ENCODE results near the gene ACAA1.

Gene ACAA1

DNA sequence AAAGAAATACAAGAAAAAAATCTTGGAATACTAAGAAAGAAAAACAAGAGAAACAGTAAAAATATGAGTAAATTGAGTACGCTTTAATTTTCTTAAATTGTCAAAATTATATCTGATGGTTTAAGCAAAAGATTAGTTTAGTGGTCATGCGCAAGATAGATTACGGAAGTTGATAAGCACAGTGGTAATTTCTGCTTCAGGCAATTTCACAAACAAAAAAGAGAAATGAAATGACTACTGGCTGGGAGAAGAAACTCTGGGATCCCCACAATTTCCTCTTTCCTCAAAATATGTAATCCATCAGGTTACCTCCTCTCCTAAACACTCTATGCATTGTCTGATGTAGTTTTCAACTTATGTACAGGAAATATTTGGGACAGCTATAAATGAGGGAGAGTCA is 10.5 kb upstream of the ACAA1 start:
- H3K79me2 ChIP-seq (ENCODE audit: control insufficient read depth, insufficient read depth, low read length), result no peaks in the 10 kb centered on the region
- no peaks in the 10 kb centered on the region for H3K4me1 ChIP-seq (ENCODE audit: control insufficient read depth, low read depth, low read length)
- no peak overlapping the region for H4K8ac ChIP-seq (ENCODE audit: low read depth, low read length)
- H4K5ac ChIP-seq (ENCODE audit: low read length), result no peak overlapping the region
- no peak overlapping the region for H3K4ac ChIP-seq (ENCODE audit: low read depth, low read length)
- no peaks in the 10 kb centered on the region for H3K79me1 ChIP-seq (ENCODE audit: low read length)
- no peak overlapping the region for H3K4me3 ChIP-seq (ENCODE audit: low read length)
- no peaks in the 10 kb centered on the region for H3K36me3 ChIP-seq (ENCODE audit: control insufficient read depth, insufficient read depth, low read length)
- WGBS (ENCODE audit: extremely low coverage, insufficient coverage, low lambda C conversion rate), result no CpG with 5 or more reads among the region's 3 CpGs
- H2BK15ac ChIP-seq (replicated peaks; ENCODE audit: low read depth), result no peak overlapping the region
- H3K4me2 ChIP-seq (ENCODE audit: low read length), result no peak overlapping the region
- no peak overlapping the region for H3K56ac ChIP-seq (ENCODE audit: low read length)
- no peaks in the 10 kb centered on the region for H3K27me3 ChIP-seq (ENCODE audit: insufficient read depth, low read length, poor library complexity)
- no peak overlapping the region for H2BK120ac ChIP-seq (ENCODE audit: low read depth, low read length)
- no peak overlapping the region for H2BK5ac ChIP-seq (ENCODE audit: low read length)
- H3K27ac ChIP-seq (ENCODE audit: low read depth, low read length), result no peak overlapping the region
- H3K18ac ChIP-seq (ENCODE audit: low read length), result no peak overlapping the region
- no peak overlapping the region for H3K23ac ChIP-seq (ENCODE audit: low read length)
- no peak overlapping the region for H3K9ac ChIP-seq (ENCODE audit: low read length)
- no peak for DNase-seq
- H2AK5ac ChIP-seq (ENCODE audit: low read length), result no peak overlapping the region

DNA sequence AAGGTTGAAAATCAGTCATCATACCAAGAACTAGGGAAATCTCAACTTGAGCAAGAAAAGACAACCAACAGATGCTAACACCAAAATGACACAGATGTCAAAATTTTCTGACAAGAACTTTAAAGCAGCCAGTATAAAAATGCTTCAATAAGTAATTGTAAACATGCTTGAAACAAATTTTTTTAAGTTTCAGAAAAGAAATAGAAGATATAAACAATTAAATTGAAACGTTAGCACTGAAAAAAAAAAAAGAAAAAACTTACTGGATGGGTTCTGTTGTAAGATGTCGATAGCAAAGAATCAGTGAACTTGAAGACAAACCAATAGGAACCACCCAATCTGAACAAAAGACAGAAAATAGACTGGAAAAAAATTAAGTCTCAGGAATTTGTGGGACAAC is 9.6 kb upstream of the ACAA1 start:
- Histone ChIP-seq H3K27ac (ENCODE audit: low read depth, low read length) (no peak overlapping the region), H3K56ac (ENCODE audit: low read length) (no peak overlapping the region), H3K23ac (ENCODE audit: low read length) (no peak overlapping the region), H3K4me2 (ENCODE audit: low read length) (no peak overlapping the region), H2AK5ac (ENCODE audit: low read length) (no peak overlapping the region), H3K36me3 (ENCODE audit: control insufficient read depth, insufficient read depth, low read length) (no peaks in the 10 kb centered on the region), H3K9ac (ENCODE audit: low read length) (no peak overlapping the region), H3K79me1 (ENCODE audit: low read length) (no peaks in the 10 kb centered on the region), H2BK15ac (replicated peaks; ENCODE audit: low read depth) (no peak overlapping the region), H3K4me1 (ENCODE audit: control insufficient read depth, low read depth, low read length) (no peaks in the 10 kb centered on the region), H2BK5ac (ENCODE audit: low read length) (no peak overlapping the region), H2BK120ac (ENCODE audit: low read depth, low read length) (no peak overlapping the region), H3K27me3 (ENCODE audit: insufficient read depth, low read length, poor library complexity) (no peaks in the 10 kb centered on the region), H3K18ac (ENCODE audit: low read length) (no peak overlapping the region), H4K5ac (ENCODE audit: low read length) (no peak overlapping the region), H3K79me2 (ENCODE audit: control insufficient read depth, insufficient read depth, low read length) (no peaks in the 10 kb centered on the region), H3K4me3 (ENCODE audit: low read length) (no peak overlapping the region), H3K4ac (ENCODE audit: low read depth, low read length) (no peak overlapping the region), H4K8ac (ENCODE audit: low read depth, low read length) (no peak overlapping the region)
- no CpG with 5 or more reads among the region's 2 CpGs for WGBS (ENCODE audit: extremely low coverage, insufficient coverage, low lambda C conversion rate)
- no peak for DNase-seq

DNA sequence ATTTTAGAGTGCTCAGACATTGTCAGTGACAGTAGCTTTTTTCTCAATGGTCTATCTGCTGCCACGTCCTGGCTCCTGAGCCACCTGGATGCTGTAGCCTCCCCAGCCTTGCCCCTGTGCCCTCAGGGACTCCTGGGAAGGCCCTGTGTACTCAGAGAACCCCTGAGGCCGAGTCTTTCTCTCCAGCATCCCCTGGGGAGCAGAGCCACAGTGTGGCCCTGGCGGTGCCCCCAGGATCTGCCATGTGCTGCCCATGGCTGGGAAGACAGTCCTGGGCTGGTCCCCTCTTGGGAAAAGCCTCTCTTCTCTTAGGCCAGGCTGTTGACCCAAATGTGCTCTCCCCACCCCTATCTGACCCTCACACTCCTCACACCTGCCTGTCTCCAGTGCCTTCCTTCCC is 6.6 kb upstream of the ACAA1 start:
- Histone ChIP-seq H3K23ac (ENCODE audit: low read length) (no peak overlapping the region), H3K4me2 (ENCODE audit: low read length) (no peak overlapping the region), H3K79me2 (ENCODE audit: control insufficient read depth, insufficient read depth, low read length) (no peaks in the 10 kb centered on the region), H3K4me1 (ENCODE audit: control insufficient read depth, low read depth, low read length) (peaks cover 2% of the 10 kb centered on the region), H3K27me3 (ENCODE audit: insufficient read depth, low read length, poor library complexity) (no peaks in the 10 kb centered on the region), H3K18ac (ENCODE audit: low read length) (no peak overlapping the region), H2AK5ac (ENCODE audit: low read length) (no peak overlapping the region), H3K27ac (ENCODE audit: low read depth, low read length) (no peak overlapping the region), H2BK15ac (replicated peaks; ENCODE audit: low read depth) (no peak overlapping the region), H3K4me3 (ENCODE audit: low read length) (no peak overlapping the region), H2BK5ac (ENCODE audit: low read length) (no peak overlapping the region), H3K4ac (ENCODE audit: low read depth, low read length) (no peak overlapping the region), H2BK120ac (ENCODE audit: low read depth, low read length) (no peak overlapping the region), H3K9ac (ENCODE audit: low read length) (no peak overlapping the region), H3K56ac (ENCODE audit: low read length) (no peak overlapping the region), H4K8ac (ENCODE audit: low read depth, low read length) (no peak overlapping the region), H4K5ac (ENCODE audit: low read length) (no peak overlapping the region), H3K79me1 (ENCODE audit: low read length) (no peaks in the 10 kb centered on the region), H3K36me3 (ENCODE audit: control insufficient read depth, insufficient read depth, low read length) (no peaks in the 10 kb centered on the region)
- no peak for DNase-seq
- WGBS (ENCODE audit: extremely low coverage, insufficient coverage, low lambda C conversion rate), result no CpG with 5 or more reads among the region's 3 CpGs

DNA sequence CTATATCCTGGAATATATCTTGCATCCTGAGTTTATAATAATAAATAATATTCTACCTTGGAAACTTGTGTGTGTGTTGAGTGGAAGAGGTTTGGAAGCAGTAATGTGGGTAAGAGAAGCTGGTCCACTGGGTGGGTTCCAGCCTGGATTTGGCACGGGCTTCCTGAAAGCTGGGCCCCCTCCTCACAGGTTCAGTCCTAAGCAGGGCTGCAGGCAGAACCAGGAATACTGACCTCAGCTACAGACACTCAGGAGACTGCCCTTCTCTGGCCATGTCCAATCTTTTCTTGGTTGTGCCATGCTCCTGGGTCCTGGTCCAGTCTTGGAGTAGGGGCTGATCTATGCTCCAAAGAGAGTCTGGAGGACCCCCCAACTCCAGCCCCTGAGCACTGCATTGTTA is 6.0 kb upstream of the ACAA1 start:
- Histone ChIP-seq H3K36me3 (ENCODE audit: control insufficient read depth, insufficient read depth, low read length) (no peaks in the 10 kb centered on the region), H3K18ac (ENCODE audit: low read length) (no peak overlapping the region), H3K23ac (ENCODE audit: low read length) (no peak overlapping the region), H3K4me1 (ENCODE audit: control insufficient read depth, low read depth, low read length) (peaks cover 4% of the 10 kb centered on the region), H3K27me3 (ENCODE audit: insufficient read depth, low read length, poor library complexity) (no peaks in the 10 kb centered on the region), H3K4me2 (ENCODE audit: low read length) (no peak overlapping the region), H3K27ac (ENCODE audit: low read depth, low read length) (no peak overlapping the region), H4K8ac (ENCODE audit: low read depth, low read length) (no peak overlapping the region), H3K9ac (ENCODE audit: low read length) (no peak overlapping the region), H3K4ac (ENCODE audit: low read depth, low read length) (no peak overlapping the region), H4K5ac (ENCODE audit: low read length) (no peak overlapping the region), H2BK15ac (replicated peaks; ENCODE audit: low read depth) (no peak overlapping the region), H3K79me2 (ENCODE audit: control insufficient read depth, insufficient read depth, low read length) (no peaks in the 10 kb centered on the region), H2AK5ac (ENCODE audit: low read length) (no peak overlapping the region), H3K4me3 (ENCODE audit: low read length) (no peak overlapping the region), H3K56ac (ENCODE audit: low read length) (no peak overlapping the region), H3K79me1 (ENCODE audit: low read length) (no peaks in the 10 kb centered on the region), H2BK5ac (ENCODE audit: low read length) (no peak overlapping the region), H2BK120ac (ENCODE audit: low read depth, low read length) (no peak overlapping the region)
- no CpG with 5 or more reads among the region's 1 CpG for WGBS (ENCODE audit: extremely low coverage, insufficient coverage, low lambda C conversion rate)
- DNase-seq, result no peak

DNA sequence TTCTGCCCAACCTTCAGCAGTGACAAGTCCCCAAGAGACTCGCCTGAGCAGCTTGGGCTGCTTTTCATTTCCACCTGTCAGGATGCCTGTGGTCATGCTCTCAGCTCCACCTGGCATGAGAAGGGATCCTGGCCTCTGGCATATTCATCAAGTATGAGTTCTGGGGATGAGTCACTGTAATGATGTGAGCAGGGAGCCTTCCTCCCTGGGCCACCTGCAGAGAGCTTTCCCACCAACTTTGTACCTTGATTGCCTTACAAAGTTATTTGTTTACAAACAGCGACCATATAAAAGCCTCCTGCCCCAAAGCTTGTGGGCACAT is 5.0 kb upstream of the ACAA1 start:
- no peaks in the 10 kb centered on the region for H3K79me1 ChIP-seq (ENCODE audit: low read length)
- no peak overlapping the region for H3K56ac ChIP-seq (ENCODE audit: low read length)
- no peak overlapping the region for H3K4me3 ChIP-seq (ENCODE audit: low read length)
- no peaks in the 10 kb centered on the region for H3K79me2 ChIP-seq (ENCODE audit: control insufficient read depth, insufficient read depth, low read length)
- H2BK5ac ChIP-seq (ENCODE audit: low read length), result no peak overlapping the region
- no peak overlapping the region for H3K4me2 ChIP-seq (ENCODE audit: low read length)
- H4K8ac ChIP-seq (ENCODE audit: low read depth, low read length), result no peak overlapping the region
- H3K18ac ChIP-seq (ENCODE audit: low read length), result no peak overlapping the region
- no peak overlapping the region for H2AK5ac ChIP-seq (ENCODE audit: low read length)
- no peak overlapping the region for H3K27ac ChIP-seq (ENCODE audit: low read depth, low read length)
- no peak overlapping the region for H4K5ac ChIP-seq (ENCODE audit: low read length)
- WGBS (ENCODE audit: extremely low coverage, insufficient coverage, low lambda C conversion rate), result no CpG with 5 or more reads among the region's 2 CpGs
- no peaks in the 10 kb centered on the region for H3K36me3 ChIP-seq (ENCODE audit: control insufficient read depth, insufficient read depth, low read length)
- H3K4ac ChIP-seq (ENCODE audit: low read depth, low read length), result no peak overlapping the region
- no peak overlapping the region for H3K9ac ChIP-seq (ENCODE audit: low read length)
- no peak overlapping the region for H2BK15ac ChIP-seq (replicated peaks; ENCODE audit: low read depth)
- no peak for DNase-seq
- H3K23ac ChIP-seq (ENCODE audit: low read length), result no peak overlapping the region
- no peak overlapping the region for H2BK120ac ChIP-seq (ENCODE audit: low read depth, low read length)
- H3K4me1 ChIP-seq (ENCODE audit: control insufficient read depth, low read depth, low read length), result peaks cover 8% of the 10 kb centered on the region
- no peaks in the 10 kb centered on the region for H3K27me3 ChIP-seq (ENCODE audit: insufficient read depth, low read length, poor library complexity)

DNA sequence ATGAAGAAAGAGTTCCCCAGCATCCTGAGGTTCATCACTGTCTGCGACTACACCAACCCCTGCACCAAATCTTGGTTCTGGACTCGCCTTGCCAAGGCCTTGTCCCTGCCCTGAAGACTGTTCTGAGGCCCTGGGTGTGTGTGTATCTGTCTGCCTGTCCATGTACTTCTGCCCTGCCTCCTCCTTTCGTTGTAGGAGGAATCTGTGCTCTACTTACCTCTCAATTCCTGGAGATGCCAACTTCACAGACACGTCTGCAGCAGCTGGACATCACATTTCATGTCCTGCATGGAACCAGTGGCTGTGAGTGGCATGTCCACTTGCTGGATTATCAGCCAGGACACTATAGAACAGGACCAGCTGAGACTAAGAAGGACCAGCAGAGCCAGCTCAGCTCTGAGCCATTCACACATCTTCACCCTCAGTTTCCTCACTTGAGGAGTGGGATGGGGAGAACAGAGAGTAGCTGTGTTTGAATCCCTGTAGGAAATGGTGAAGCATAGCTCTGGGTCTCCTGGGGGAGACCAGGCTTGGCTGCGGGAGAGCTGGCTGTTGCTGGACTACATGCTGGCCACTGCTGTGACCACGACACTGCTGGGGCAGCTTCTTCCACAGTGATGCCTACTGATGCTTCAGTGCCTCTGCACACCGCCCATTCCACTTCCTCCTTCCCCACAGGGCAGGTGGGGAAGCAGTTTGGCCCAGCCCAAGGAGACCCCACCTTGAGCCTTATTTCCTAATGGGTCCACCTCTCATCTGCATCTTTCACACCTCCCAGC is 4.4 kb upstream of the ACAA1 start:
- Histone ChIP-seq H2AK5ac (ENCODE audit: low read length) (no peak overlapping the region), H3K79me1 (ENCODE audit: low read length) (peaks cover 2% of the 10 kb centered on the region), H3K4ac (ENCODE audit: low read depth, low read length) (no peak overlapping the region), H4K8ac (ENCODE audit: low read depth, low read length) (no peak overlapping the region), H3K9ac (ENCODE audit: low read length) (no peak overlapping the region), H3K56ac (ENCODE audit: low read length) (no peak overlapping the region), H2BK5ac (ENCODE audit: low read length) (no peak overlapping the region), H2BK120ac (ENCODE audit: low read depth, low read length) (no peak overlapping the region), H3K27ac (ENCODE audit: low read depth, low read length) (no peak overlapping the region), H4K5ac (ENCODE audit: low read length) (no peak overlapping the region), H3K4me2 (ENCODE audit: low read length) (no peak overlapping the region), H3K79me2 (ENCODE audit: control insufficient read depth, insufficient read depth, low read length) (peaks cover under 1% of the 10 kb centered on the region), H3K27me3 (ENCODE audit: insufficient read depth, low read length, poor library complexity) (no peaks in the 10 kb centered on the region), H3K18ac (ENCODE audit: low read length) (no peak overlapping the region), H3K23ac (ENCODE audit: low read length) (no peak overlapping the region), H3K4me3 (ENCODE audit: low read length) (no peak overlapping the region), H2BK15ac (replicated peaks; ENCODE audit: low read depth) (no peak overlapping the region), H3K36me3 (ENCODE audit: control insufficient read depth, insufficient read depth, low read length) (no peaks in the 10 kb centered on the region), H3K4me1 (ENCODE audit: control insufficient read depth, low read depth, low read length) (peaks cover 8% of the 10 kb centered on the region)
- no peak for DNase-seq
- WGBS (ENCODE audit: extremely low coverage, insufficient coverage, low lambda C conversion rate), result no CpG with 5 or more reads among the region's 7 CpGs
